HepG2 (cell line): ENCODE measurements around the gene EVL. TPM values are rescaled to one million over a fixed set of nuclear protein-coding genes. Genes with fewer than 3 reads are reported as not detected.

ENCODE experiments used
- ATAC-seq: fragments of 200-7000 bp; cut with Tn5 transposase; 3 replicates; pipeline ENCODE4 v1.9.1; 2020; ENCODE audit warnings: mild to moderate bottlenecking, moderate library complexity
- BruUV-seq: library from RNA; stranded (reverse); fragments of 400-500 nt; replicated peaks from 2 replicates; lab custom pipeline; 2021; lab: Mats Ljungman, UMichigan
- CTCF ChIA-PET: fragments of 300-600 bp; formaldehyde crosslinking; extraction: SDS; loops from one replicate; lab custom pipeline; 2021; ENCODE audit warnings: low total read pairs, inconsistent platforms, low intra/inter-chr PET ratio; lab: Yijun Ruan, JAX
- POLR2A ChIA-PET: fragments of 350-600 bp; sonication (Branson Sonifier 250); formaldehyde crosslinking; loops from one replicate; lab custom pipeline; 2020; ENCODE audit warnings: antibody characterized with exemption, inconsistent platforms; lab: Yijun Ruan, JAX
- DNase-seq: peaks from one replicate; pipeline ENCODE4 v3.0.0-alpha.2; 2015; ENCODE audit warnings: low spot score
- FAIRE-seq: peaks from 3 replicates; lab custom pipeline; 2011; peaks lifted over from hg19 to GRCh38; lab: Jason Lieb, UNC
- H2AFZ ChIP-seq: one replicate; pipeline ENCODE4 v1.6.1; 2011; ENCODE audit warnings: low read length, inconsistent platforms
- H3K27ac ChIP-seq: fragments of 300-600 bp; 3 replicates; pipeline ENCODE4 v1.8.0; 2011; ENCODE audit warnings: mixed run types, mild to moderate bottlenecking, mixed read lengths, low read length, inconsistent platforms; ENCODE audit not compliant: insufficient read depth; ENCODE audit errors: extremely low read length
- H3K27me3 ChIP-seq, 2 experiments: fragments of 200-600 bp in 1 of 2; 2 replicates in 1 of 2; 3 replicates in 1 of 2; pipeline versions ENCODE4 v1.6.0 to v1.8.0; 2011; ENCODE audit warnings: low read length in 2 of 2, mild to moderate bottlenecking in 2 of 2, moderate library complexity in 2 of 2, inconsistent platforms in 1 of 2; ENCODE audit not compliant: insufficient read depth in 2 of 2, control insufficient read depth in 1 of 2
- H3K36me3 ChIP-seq, 2 experiments: fragments of 200-600 bp in 1 of 2; replicated peaks in 1 of 2; 2 replicates in 1 of 2; 3 replicates in 1 of 2; pipeline versions ENCODE4 v1.5.1 to v1.8.0; 2011; ENCODE audit warnings: low read length in 2 of 2, inconsistent platforms in 1 of 2; ENCODE audit not compliant: insufficient read depth in 2 of 2, control insufficient read depth in 1 of 2
- H3K4me1 ChIP-seq: 2 replicates; pipeline ENCODE4 v1.5.1; 2012; ENCODE audit warnings: low read length, inconsistent platforms; ENCODE audit not compliant: insufficient read depth
- H3K4me2 ChIP-seq: 2 replicates; pipeline ENCODE4 v1.6.0; 2011; ENCODE audit warnings: low read depth, low read length, inconsistent platforms
- H3K4me3 ChIP-seq, 3 experiments: fragments of 200-600 bp in 1 of 3; sonication (generic), shearing (Covaris generic) in 1 of 3; replicated peaks in 1 of 3; 2 replicates each; pipeline ENCODE4 v1.5.1; 2011 to 2016; ENCODE audit warnings: low read length in 3 of 3, inconsistent platforms in 2 of 3, low read depth in 2 of 3, mild to moderate bottlenecking in 2 of 3, control low read depth in 1 of 3, mixed read lengths in 1 of 3; ENCODE audit not compliant: insufficient read depth in 1 of 3
- H3K79me2 ChIP-seq: one replicate; pipeline ENCODE4 v1.6.1; 2011; ENCODE audit warnings: low read length, inconsistent platforms; ENCODE audit not compliant: insufficient read depth
- H3K9ac ChIP-seq: 2 replicates; pipeline ENCODE4 v1.6.0; 2011; ENCODE audit warnings: mild to moderate bottlenecking, low read depth, low read length, inconsistent platforms; ENCODE audit not compliant: insufficient read depth
- H3K9me3 ChIP-seq: 2 replicates; pipeline ENCODE4 v1.5.1; 2012; ENCODE audit warnings: mild to moderate bottlenecking, low read length
- H4K20me1 ChIP-seq: 2 replicates; pipeline ENCODE4 v1.6.0; 2011; ENCODE audit warnings: inconsistent platforms, mild to moderate bottlenecking, low read length, moderate library complexity; ENCODE audit not compliant: insufficient read depth
- CBX2 ChIP-seq, 2 experiments: fragments of 200-600 bp in 1 of 2; sonication (generic); formaldehyde crosslinking in 1 of 2; IDR thresholded peaks; 2 replicates each; pipeline versions ENCODE4 v1.7.0 to v1.8.1; 2018 to 2022; ENCODE audit warnings: low read depth in 2 of 2, low read length in 1 of 2, mild to moderate bottlenecking in 1 of 2, missing genetic modification reagents in 1 of 2
- DMAP1 ChIP-seq: IDR thresholded peaks from 2 replicates; pipeline ENCODE4 v1.6.1; 2016
- FOXC1 ChIP-seq: sonication (generic); formaldehyde crosslinking; IDR thresholded peaks from 2 replicates; pipeline ENCODE4 v1.8.0; 2022; ENCODE audit warnings: mild to moderate bottlenecking, missing genetic modification reagents, borderline replicate concordance
- FOXK1 ChIP-seq: sonication (generic); formaldehyde crosslinking; IDR thresholded peaks from 2 replicates; pipeline ENCODE4 v1.4.0; 2020; ENCODE audit warnings: low read depth, missing genetic modification reagents, borderline replicate concordance
- MEF2D ChIP-seq: sonication (generic); formaldehyde crosslinking; IDR thresholded peaks from 2 replicates; pipeline ENCODE4 v1.5.1; 2020; ENCODE audit warnings: mild to moderate bottlenecking, missing genetic modification reagents
- PAF1 ChIP-seq: IDR thresholded peaks from 2 replicates; pipeline ENCODE4 v1.6.1; 2016; ENCODE audit warnings: missing genetic modification reagents, missing compliant biosample characterization
- SIX4 ChIP-seq: sonication (generic); formaldehyde crosslinking; IDR thresholded peaks from 2 replicates; pipeline ENCODE4 v1.4.0; 2020; ENCODE audit warnings: missing genetic modification reagents
- THYN1 ChIP-seq: sonication (generic); formaldehyde crosslinking; IDR thresholded peaks from 2 replicates; pipeline ENCODE4 v1.8.1; 2023; ENCODE audit warnings: low read depth, mild to moderate bottlenecking, moderate library complexity, missing genetic modification reagents, borderline replicate concordance
- ZNF331 ChIP-seq: sonication (generic); formaldehyde crosslinking; IDR thresholded peaks from 2 replicates; pipeline ENCODE4 v1.4.0; 2020; ENCODE audit warnings: missing genetic modification reagents
- ZNF678 ChIP-seq: sonication (generic); formaldehyde crosslinking; IDR thresholded peaks from 2 replicates; pipeline ENCODE4 v1.4.0; 2020; ENCODE audit warnings: mild to moderate bottlenecking, missing genetic modification reagents
- ZNF7 ChIP-seq: IDR thresholded peaks from 2 replicates; pipeline ENCODE4 v1.6.1; 2016; ENCODE audit warnings: missing biosample characterization, missing genetic modification reagents
- ZSCAN12 ChIP-seq: sonication (generic); formaldehyde crosslinking; IDR thresholded peaks from 2 replicates; pipeline ENCODE4 v1.9.0; 2021; ENCODE audit warnings: mild to moderate bottlenecking, missing genetic modification reagents
- WGBS: methylation state at CpG from one replicate; pipeline ENCODE4 v1.1.6; 2017; ENCODE audit warnings: low lambda C conversion rate; 5-methylcytosine and 5-hydroxymethylcytosine counted together
- in situ Hi-C: cut with HindIII; loops from 2 replicates; pipeline ENCODE4 v1.10.0; 2017; ENCODE audit warnings: low pct_unique_long_range_greater_than_20kb; ENCODE audit not compliant: extremely low pct_ligation_motif_present
- intact Hi-C: fragments of 100-400 bp; cut with micrococcal nuclease; formaldehyde crosslinking; loops from one replicate; pipeline ENCODE4 v1.10.0; 2022; ENCODE audit not compliant: unreplicated experiment
- polyA plus RNA-seq, 8 experiments: library from polyadenylated mRNA; depleted of rRNA in 3 of 8; stranded (reverse) in 7 of 8; unstranded in 1 of 8; fragments of >200 nt; fragmentation: Illumina TruSeq in 4 of 8; extraction: Trizol in 4 of 8; gene quantifications; 2 replicates each; pipeline versions ENCODE4 v1.2.1 to v1.2.3, GENCODE V29; 2011 to 2016; ENCODE audit warnings: low read depth in 4 of 8, missing spikeins in 1 of 8, mixed read lengths in 1 of 8; ENCODE audit not compliant: insufficient read depth in 1 of 8
- total RNA-seq, 5 experiments: library from RNA; depleted of rRNA; stranded (reverse); fragments of >200 nt; fragmentation: Illumina TruSeq; extraction: Trizol; gene quantifications; 2 replicates each; pipeline ENCODE4 v1.2.3, GENCODE V29; 2016; ENCODE audit warnings: low read depth in 1 of 5
- TF ChIP-seq, protein P1 (sequence below), 2 experiments: sonication (generic) in 1 of 2; formaldehyde crosslinking in 1 of 2; IDR thresholded peaks; 2 replicates each; pipeline versions ENCODE4 v1.5.1 to v1.6.1; 2011 to 2020; ENCODE audit warnings: borderline replicate concordance in 1 of 2, low read depth in 1 of 2, low read length in 1 of 2, mild to moderate bottlenecking in 1 of 2, missing genetic modification reagents in 1 of 2, moderate library complexity in 1 of 2
- TF ChIP-seq, protein P2 (sequence below): sonication (generic); formaldehyde crosslinking; IDR thresholded peaks from 2 replicates; pipeline ENCODE4 v1.8.1; 2023; ENCODE audit warnings: mild to moderate bottlenecking, missing genetic modification reagents
- TF ChIP-seq, protein P3 (sequence below): sonication (generic); formaldehyde crosslinking; conservative IDR thresholded peaks from 2 replicates; pipeline ENCODE4 v1.4.0; 2020; ENCODE audit warnings: missing genetic modification reagents
- TF ChIP-seq, protein P4 (sequence below): IDR thresholded peaks from 2 replicates; pipeline ENCODE4 v1.6.1; 2016; ENCODE audit warnings: control low read depth

The EVL gene
- total and polyA plus RNA-seq, 2 of the 13 experiments (the other 11 are each of a cell fraction or from before 2014, with no cell fraction given): 15.1 to 31.2 TPM

DNA sequence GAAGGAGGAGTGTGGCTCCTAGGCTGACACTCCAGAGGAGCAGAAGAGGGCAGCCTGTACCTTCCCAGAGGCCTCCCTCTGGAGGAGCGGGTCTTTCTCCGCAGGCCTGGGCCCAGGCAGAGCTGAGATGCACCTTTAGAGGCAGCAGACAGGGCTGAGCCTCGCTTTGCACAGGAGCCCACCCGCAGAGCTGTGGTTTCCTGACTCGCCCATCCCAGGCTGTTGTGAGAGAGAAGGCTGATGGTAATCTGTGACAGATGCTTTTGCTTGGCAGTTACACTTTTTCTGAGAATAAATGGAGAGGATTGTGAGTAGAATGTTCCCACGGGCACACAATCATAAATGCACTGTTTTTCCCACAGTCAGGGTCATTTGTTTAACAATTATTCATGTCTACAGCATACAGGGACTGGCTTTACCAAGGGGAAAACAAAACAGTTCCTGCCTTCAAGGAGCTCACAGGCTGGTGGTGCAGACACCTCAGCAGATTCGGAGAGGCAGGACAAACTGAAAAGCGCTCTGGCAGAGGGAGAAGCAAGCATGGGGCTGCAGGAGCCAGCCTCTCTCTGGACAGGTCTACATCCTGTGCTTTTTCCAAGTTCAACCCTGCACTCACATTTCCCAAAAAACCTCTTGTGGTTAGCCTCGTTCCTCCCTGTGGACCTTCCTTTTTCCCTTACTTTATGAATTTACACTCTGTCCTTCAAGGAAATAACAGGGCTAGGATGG, 13.9 kb downstream of the EVL start (continued):
- TF ChIP-seq, protein P1, sequence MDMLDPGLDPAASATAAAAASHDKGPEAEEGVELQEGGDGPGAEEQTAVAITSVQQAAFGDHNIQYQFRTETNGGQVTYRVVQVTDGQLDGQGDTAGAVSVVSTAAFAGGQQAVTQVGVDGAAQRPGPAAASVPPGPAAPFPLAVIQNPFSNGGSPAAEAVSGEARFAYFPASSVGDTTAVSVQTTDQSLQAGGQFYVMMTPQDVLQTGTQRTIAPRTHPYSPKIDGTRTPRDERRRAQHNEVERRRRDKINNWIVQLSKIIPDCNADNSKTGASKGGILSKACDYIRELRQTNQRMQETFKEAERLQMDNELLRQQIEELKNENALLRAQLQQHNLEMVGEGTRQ (IDR thresholded peaks at IDR 0.05; ENCODE audit: low read depth, low read length): no peak
- TF ChIP-seq, protein P1 (CRISPR knock-in tag; IDR thresholded peaks at IDR 0.05; ENCODE audit: borderline replicate concordance): no peak

DNA sequence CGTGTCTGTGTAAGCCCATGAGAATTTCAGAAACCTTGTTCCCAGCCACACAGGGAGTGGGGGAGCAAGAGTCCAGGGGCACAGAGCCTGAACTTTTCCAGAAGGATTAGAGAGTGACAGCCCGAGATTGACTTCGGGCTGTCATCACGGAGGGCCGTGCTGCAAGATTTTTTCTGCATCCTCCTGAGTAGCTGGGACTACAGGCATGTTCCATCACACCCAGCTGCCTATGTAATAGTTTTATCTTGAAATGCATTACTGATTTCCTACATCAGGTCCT, 14.4 kb downstream of the EVL start:
- Histone ChIP-seq H4K20me1 (no peaks in the 10 kb centered on the region), H3K36me3 (no peaks in the 10 kb centered on the region), H3K27me3 (no peaks in the 10 kb centered on the region), H3K4me2 (no peak overlapping the region), H3K9me3 (no peaks in the 10 kb centered on the region), H3K9ac (no peak overlapping the region), H3K4me3 (no peak overlapping the region), H3K79me2 (no peaks in the 10 kb centered on the region), H3K4me1 (no peaks in the 10 kb centered on the region), H2AFZ (no peak overlapping the region), H3K27ac (no peak overlapping the region)
- FAIRE-seq: no peak
- intact Hi-C loops (no loop called here), in situ Hi-C loops (no loop called here)
- POLR2A ChIA-PET: no interaction called here
- TF ChIP-seq THYN1 (CRISPR knock-in tag) (no peak), PAF1 (CRISPR knock-in tag) (no peak), ZNF331 (CRISPR knock-in tag) (no peak), DMAP1 (CRISPR knock-in tag) (no peak), FOXC1 (no peak), ZNF678 (CRISPR knock-in tag) (no peak), SIX4 (CRISPR knock-in tag) (no peak), ZNF7 (CRISPR knock-in tag) (no peak), FOXK1 (no peak), ZSCAN12 (CRISPR knock-in tag) (no peak), MEF2D (CRISPR knock-in tag) (no peak), CBX2 (IDR thresholded peaks at IDR 0.05; ENCODE audit: low read depth, low read length) (no peak), CBX2 (CRISPR knock-in tag; IDR thresholded peaks at IDR 0.05; ENCODE audit: low read depth) (no peak)
- TF ChIP-seq, protein P2, sequence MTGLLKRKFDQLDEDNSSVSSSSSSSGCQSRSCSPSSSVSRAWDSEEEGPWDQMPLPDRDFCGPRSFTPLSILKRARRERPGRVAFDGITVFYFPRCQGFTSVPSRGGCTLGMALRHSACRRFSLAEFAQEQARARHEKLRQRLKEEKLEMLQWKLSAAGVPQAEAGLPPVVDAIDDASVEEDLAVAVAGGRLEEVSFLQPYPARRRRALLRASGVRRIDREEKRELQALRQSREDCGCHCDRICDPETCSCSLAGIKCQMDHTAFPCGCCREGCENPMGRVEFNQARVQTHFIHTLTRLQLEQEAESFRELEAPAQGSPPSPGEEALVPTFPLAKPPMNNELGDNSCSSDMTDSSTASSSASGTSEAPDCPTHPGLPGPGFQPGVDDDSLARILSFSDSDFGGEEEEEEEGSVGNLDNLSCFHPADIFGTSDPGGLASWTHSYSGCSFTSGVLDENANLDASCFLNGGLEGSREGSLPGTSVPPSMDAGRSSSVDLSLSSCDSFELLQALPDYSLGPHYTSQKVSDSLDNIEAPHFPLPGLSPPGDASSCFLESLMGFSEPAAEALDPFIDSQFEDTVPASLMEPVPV (CRISPR knock-in tag): no peak
- TF ChIP-seq, protein P3, sequence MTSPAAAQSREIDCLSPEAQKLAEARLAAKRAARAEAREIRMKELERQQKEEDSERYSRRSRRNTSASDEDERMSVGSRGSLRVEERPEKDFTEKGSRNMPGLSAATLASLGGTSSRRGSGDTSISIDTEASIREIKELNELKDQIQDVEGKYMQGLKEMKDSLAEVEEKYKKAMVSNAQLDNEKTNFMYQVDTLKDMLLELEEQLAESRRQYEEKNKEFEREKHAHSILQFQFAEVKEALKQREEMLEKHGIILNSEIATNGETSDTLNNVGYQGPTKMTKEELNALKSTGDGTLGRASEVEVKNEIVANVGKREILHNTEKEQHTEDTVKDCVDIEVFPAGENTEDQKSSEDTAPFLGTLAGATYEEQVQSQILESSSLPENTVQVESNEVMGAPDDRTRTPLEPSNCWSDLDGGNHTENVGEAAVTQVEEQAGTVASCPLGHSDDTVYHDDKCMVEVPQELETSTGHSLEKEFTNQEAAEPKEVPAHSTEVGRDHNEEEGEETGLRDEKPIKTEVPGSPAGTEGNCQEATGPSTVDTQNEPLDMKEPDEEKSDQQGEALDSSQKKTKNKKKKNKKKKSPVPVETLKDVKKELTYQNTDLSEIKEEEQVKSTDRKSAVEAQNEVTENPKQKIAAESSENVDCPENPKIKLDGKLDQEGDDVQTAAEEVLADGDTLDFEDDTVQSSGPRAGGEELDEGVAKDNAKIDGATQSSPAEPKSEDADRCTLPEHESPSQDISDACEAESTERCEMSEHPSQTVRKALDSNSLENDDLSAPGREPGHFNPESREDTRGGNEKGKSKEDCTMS: no peak
- TF ChIP-seq, protein P4, sequence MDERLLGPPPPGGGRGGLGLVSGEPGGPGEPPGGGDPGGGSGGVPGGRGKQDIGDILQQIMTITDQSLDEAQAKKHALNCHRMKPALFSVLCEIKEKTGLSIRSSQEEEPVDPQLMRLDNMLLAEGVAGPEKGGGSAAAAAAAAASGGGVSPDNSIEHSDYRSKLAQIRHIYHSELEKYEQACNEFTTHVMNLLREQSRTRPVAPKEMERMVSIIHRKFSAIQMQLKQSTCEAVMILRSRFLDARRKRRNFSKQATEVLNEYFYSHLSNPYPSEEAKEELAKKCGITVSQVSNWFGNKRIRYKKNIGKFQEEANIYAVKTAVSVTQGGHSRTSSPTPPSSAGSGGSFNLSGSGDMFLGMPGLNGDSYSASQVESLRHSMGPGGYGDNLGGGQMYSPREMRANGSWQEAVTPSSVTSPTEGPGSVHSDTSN: no peak
- WGBS: 97% methylated on average over 5 of the region's 5 CpGs
- no peak for DNase-seq
- no TSS peak for BruUV-seq
- ATAC-seq: no peak
- CTCF ChIA-PET: no interaction called here
